Upper lobe of left lung (tissue), 6 donors: Measurements from ENCODE around the gene PCCA. TPM values are rescaled to one million over a fixed set of nuclear protein-coding genes. Genes with fewer than 3 reads are reported as not detected.

ENCODE experiments used
- ATAC-seq, 2 donors: fragments of 200-7000 bp; cut with Tn5 transposase; one replicate each; pipeline ENCODE4 v1.9.1; 2022; ENCODE audit warnings: mild to moderate bottlenecking in 2 of 2, moderate library complexity in 2 of 2; ENCODE audit not compliant: low FRiP score in 2 of 2
- DNase-seq, 2 donors: peaks; one replicate each; pipeline ENCODE4 v3.0.0-alpha.2; 2019 to 2020
- H3K27ac ChIP-seq, 4 donors: fragments of 200-600 bp; sonication (generic); one replicate each; pipeline ENCODE4 v1.5.1; 2016 to 2019
- H3K27me3 ChIP-seq, 4 donors: fragments of 200-600 bp; sonication (generic); one replicate each; pipeline ENCODE4 v1.5.1; 2017 to 2019
- H3K36me3 ChIP-seq, 4 donors: fragments of 200-600 bp; sonication (generic); one replicate each; pipeline ENCODE4 v1.5.1; 2016 to 2019
- H3K4me1 ChIP-seq, 4 donors: fragments of 200-600 bp; sonication (generic); one replicate each; pipeline ENCODE4 v1.5.1; 2018 to 2019
- H3K4me3 ChIP-seq, 4 donors: fragments of 200-600 bp; sonication (generic); one replicate each; pipeline ENCODE4 v1.5.1; 2017 to 2019; ENCODE audit warnings: mild to moderate bottlenecking in 2 of 4, moderate library complexity in 1 of 4
- H3K9me3 ChIP-seq, 4 donors: fragments of 200-600 bp; sonication (generic); one replicate each; pipeline ENCODE4 v1.5.1; 2018 to 2019
- CTCF ChIP-seq, 6 experiments: fragments of 450-650 bp in 4 of 6; fragments of 200-600 bp in 2 of 6; sonication (generic) in 2 of 6; IDR thresholded peaks; one replicate each; pipeline ENCODE4 v1.5.1; 2016 to 2019; ENCODE audit warnings: antibody characterized with exemption in 6 of 6
- EP300 ChIP-seq, 4 donors: sonication (generic); formaldehyde crosslinking; IDR thresholded peaks; one replicate each; pipeline ENCODE4 v1.5.1; 2017; ENCODE audit warnings: antibody characterized with exemption in 4 of 4, control low read depth in 2 of 4
- POLR2A ChIP-seq, 4 donors: fragments of 450-650 bp; IDR thresholded peaks; one replicate each; pipeline ENCODE4 v1.5.1; 2016 to 2017; ENCODE audit warnings: antibody characterized with exemption in 4 of 4, mild to moderate bottlenecking in 2 of 4
- POLR2AphosphoS5 ChIP-seq, 2 donors: sonication (generic); formaldehyde crosslinking; IDR thresholded peaks; one replicate each; pipeline ENCODE4 v1.5.1; 2017; ENCODE audit warnings: antibody characterized with exemption in 2 of 2
- WGBS, 2 donors: methylation state at CpG; one replicate each; pipeline ENCODE4 v1.1.5; 2017 to 2018; 5-methylcytosine and 5-hydroxymethylcytosine counted together
- total RNA-seq, 6 donors: library from RNA; depleted of rRNA in 4 of 6; stranded (reverse); fragments of >200 nt in 4 of 6; gene quantifications; one replicate each; pipeline versions ENCODE4 v1.1.0 to v1.2.1, GENCODE V29; 2016 to 2021
- donor health status: DM: no; HTN: no; CAD: no; lungs with moderate emphysema.
- donor health status: DM: no; HTN: yes; CAD: no; lungs with severe emphysema.

The PCCA gene
- total RNA-seq, 6 donors from 2014 or later: 23.1 to 43.4 (median 30.0) TPM

GRCh38 chr13:100300243-100300642 lies 211.3 kb downstream of the PCCA start:
- H3K4me3 ChIP-seq: no peak overlapping the region
- TF ChIP-seq EP300 (IDR thresholded peaks at IDR 0.05): no peak
- no peak for TF ChIP-seq POLR2A (IDR thresholded peaks at IDR 0.05)
- TF ChIP-seq CTCF (IDR thresholded peaks at IDR 0.05): no peak
- no peak for TF ChIP-seq POLR2AphosphoS5 (IDR thresholded peaks at IDR 0.05)
- no peaks in the 10 kb centered on the region for H3K9me3 ChIP-seq
- WGBS, 2 donors: 60 to 74% methylated on average over 3 of the region's 3 CpGs
- ATAC-seq (no peak), DNase-seq (no peak)
- H3K4me1 ChIP-seq: no peaks in the 10 kb centered on the region
- no peaks in the 10 kb centered on the region for H3K36me3 ChIP-seq
- no peaks in the 10 kb centered on the region for H3K27me3 ChIP-seq
- no peak overlapping the region for H3K27ac ChIP-seq

GRCh38 chr13:100300708-100301107 lies 211.8 kb downstream of the PCCA start:
- Histone ChIP-seq H3K4me3 (no peak overlapping the region), H3K4me1 (no peaks in the 10 kb centered on the region), H3K27me3 (no peaks in the 10 kb centered on the region), H3K9me3 (no peaks in the 10 kb centered on the region), H3K27ac (no peak overlapping the region), H3K36me3 (no peaks in the 10 kb centered on the region)
- DNase-seq (no peak), ATAC-seq (no peak)
- TF ChIP-seq EP300 (IDR thresholded peaks at IDR 0.05) (no peak), CTCF (IDR thresholded peaks at IDR 0.05) (no peak), POLR2A (IDR thresholded peaks at IDR 0.05) (no peak), POLR2AphosphoS5 (IDR thresholded peaks at IDR 0.05) (no peak)
- 89 to 94% methylated on average over 4 of the region's 4 CpGs for WGBS, 2 donors

GRCh38 chr13:100301418-100301817 lies 212.5 kb downstream of the PCCA start:
- WGBS, 2 donors: 84 to 91% methylated on average over 5 of the region's 5 CpGs
- no peak for TF ChIP-seq EP300 (IDR thresholded peaks at IDR 0.05)
- no peak for TF ChIP-seq POLR2AphosphoS5 (IDR thresholded peaks at IDR 0.05)
- TF ChIP-seq CTCF (IDR thresholded peaks at IDR 0.05): no peak
- TF ChIP-seq POLR2A (IDR thresholded peaks at IDR 0.05): no peak
- Histone ChIP-seq H3K4me1 (no peaks in the 10 kb centered on the region), H3K9me3 (no peaks in the 10 kb centered on the region), H3K36me3 (no peaks in the 10 kb centered on the region), H3K27me3 (no peaks in the 10 kb centered on the region), H3K4me3 (no peak overlapping the region), H3K27ac (no peak overlapping the region)
- ATAC-seq: no peak
- DNase-seq: no peak

- WGBS, 2 donors: 92 to 93% methylated on average over 2 of the region's 2 CpGs
- H3K36me3 ChIP-seq: no peaks in the 10 kb centered on the region
- no peaks in the 10 kb centered on the region for H3K27me3 ChIP-seq
- no peak overlapping the region for H3K27ac ChIP-seq
- no peaks in the 10 kb centered on the region for H3K9me3 ChIP-seq
- no peak overlapping the region for H3K4me3 ChIP-seq
- no peak for ATAC-seq
- DNase-seq: no peak
- TF ChIP-seq POLR2AphosphoS5 (IDR thresholded peaks at IDR 0.05) (no peak), CTCF (IDR thresholded peaks at IDR 0.05) (no peak), EP300 (IDR thresholded peaks at IDR 0.05) (no peak), POLR2A (IDR thresholded peaks at IDR 0.05) (no peak)
- no peaks in the 10 kb centered on the region for H3K4me1 ChIP-seq
These were observed 213.5 kb downstream of the PCCA start for GRCh38 chr13:100302391-100302790.

GRCh38 chr13:100304229-100304628 lies 215.3 kb downstream of the PCCA start:
- no peaks in the 10 kb centered on the region for H3K9me3 ChIP-seq
- no peak overlapping the region for H3K4me3 ChIP-seq
- H3K27ac ChIP-seq: no peak overlapping the region
- no peaks in the 10 kb centered on the region for H3K4me1 ChIP-seq
- DNase-seq (no peak), ATAC-seq (no peak)
- 95% methylated on average over 2 of the region's 2 CpGs for WGBS, 2 donors
- no peak for TF ChIP-seq EP300 (IDR thresholded peaks at IDR 0.05)
- no peak for TF ChIP-seq POLR2AphosphoS5 (IDR thresholded peaks at IDR 0.05)
- TF ChIP-seq CTCF (IDR thresholded peaks at IDR 0.05): no peak
- TF ChIP-seq POLR2A (IDR thresholded peaks at IDR 0.05): no peak
- H3K27me3 ChIP-seq: no peaks in the 10 kb centered on the region
- H3K36me3 ChIP-seq: no peaks in the 10 kb centered on the region
